Stimulated activated memory B cell treated with anti-CD40 and anti-IgM and Interleukin-4, amounts not matched to agents 10 μg/mL and 1 μg/mL and 100 μg/mL, for 72 hours (primary cell): ENCODE results near the gene CYB561A3.

Experiments
- ATAC-seq: fragments of 150-1000 bp; cut with Tn5 transposase; 2 replicates; pipeline ENCODE4 v1.10.0; 2021
- H3K27ac Mint-ChIP-seq: one replicate; pipeline ENCODE4 v1.8.0; 2022; ENCODE audit warnings: mild to moderate bottlenecking, mixed read lengths
- H3K27me3 Mint-ChIP-seq: one replicate; pipeline ENCODE4 v1.8.0; 2022; ENCODE audit warnings: mixed read lengths
- H3K36me3 Mint-ChIP-seq: one replicate; pipeline ENCODE4 v1.8.0; 2022; ENCODE audit warnings: mixed read lengths
- H3K4me1 Mint-ChIP-seq: one replicate; pipeline ENCODE4 v1.8.0; 2022; ENCODE audit warnings: mixed read lengths
- H3K4me3 Mint-ChIP-seq: one replicate; pipeline ENCODE4 v1.8.0; 2022; ENCODE audit warnings: mild to moderate bottlenecking, moderate library complexity, mixed read lengths
- H3K9me3 Mint-ChIP-seq: one replicate; pipeline ENCODE4 v1.8.0; 2022; ENCODE audit warnings: mixed read lengths

CYB561A3 gene

DNA sequence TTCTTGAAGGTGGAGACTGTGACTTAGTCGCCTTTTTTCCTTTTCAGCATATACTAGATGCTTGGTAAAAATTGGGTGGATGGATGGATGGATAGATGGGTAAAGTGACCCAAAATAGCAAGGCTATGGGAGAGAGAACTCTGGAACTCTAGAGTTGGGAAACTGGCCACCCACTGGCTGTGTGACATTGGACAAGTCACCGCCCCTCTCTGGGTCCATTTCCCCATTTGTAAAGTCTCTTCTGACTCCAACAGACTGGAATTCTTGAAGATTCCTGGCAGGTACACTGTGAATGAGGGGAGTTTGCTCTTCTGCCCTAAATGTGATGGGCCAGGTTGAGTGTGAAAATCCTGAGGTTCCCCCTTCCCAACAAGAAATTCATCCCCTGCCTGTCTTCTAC lies 20.7 kb downstream of the CYB561A3 start:
- Mint-ChIP-seq H3K9me3 (no peaks in the 10 kb centered on the region), H3K4me3 (no peak overlapping the region), H3K4me1 (peaks cover 37% of the 10 kb centered on the region), H3K27ac (peak overlapping the region; percentile 75), H3K27me3 (no peaks in the 10 kb centered on the region), H3K36me3 (peaks cover 39% of the 10 kb centered on the region)
- no peak for ATAC-seq

DNA sequence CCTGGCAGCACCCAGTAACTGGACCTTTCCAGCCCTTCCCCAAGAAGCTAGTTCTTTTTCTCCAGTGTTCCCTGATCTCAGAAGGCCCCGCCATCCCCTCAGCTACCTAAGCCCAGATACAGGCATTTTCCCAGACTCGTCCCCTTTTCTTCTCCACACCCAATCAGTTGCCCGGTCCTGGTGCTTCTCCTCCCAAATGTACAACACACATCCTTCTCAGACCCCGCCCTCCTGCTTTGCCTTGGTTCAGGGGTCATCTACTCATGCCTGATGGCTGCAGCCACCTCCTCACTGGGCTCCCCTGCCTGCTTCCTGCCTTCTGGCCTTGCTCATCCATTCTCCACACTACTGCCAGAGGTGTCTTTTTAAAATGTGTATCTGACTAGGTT lies 22.2 kb downstream of the CYB561A3 start:
- H3K4me1 Mint-ChIP-seq: peaks cover 37% of the 10 kb centered on the region
- H3K27ac Mint-ChIP-seq: no peak overlapping the region
- H3K4me3 Mint-ChIP-seq: no peak overlapping the region
- no peaks in the 10 kb centered on the region for H3K27me3 Mint-ChIP-seq
- H3K36me3 Mint-ChIP-seq: peaks cover 34% of the 10 kb centered on the region
- H3K9me3 Mint-ChIP-seq: no peaks in the 10 kb centered on the region
- no peak for ATAC-seq

DNA sequence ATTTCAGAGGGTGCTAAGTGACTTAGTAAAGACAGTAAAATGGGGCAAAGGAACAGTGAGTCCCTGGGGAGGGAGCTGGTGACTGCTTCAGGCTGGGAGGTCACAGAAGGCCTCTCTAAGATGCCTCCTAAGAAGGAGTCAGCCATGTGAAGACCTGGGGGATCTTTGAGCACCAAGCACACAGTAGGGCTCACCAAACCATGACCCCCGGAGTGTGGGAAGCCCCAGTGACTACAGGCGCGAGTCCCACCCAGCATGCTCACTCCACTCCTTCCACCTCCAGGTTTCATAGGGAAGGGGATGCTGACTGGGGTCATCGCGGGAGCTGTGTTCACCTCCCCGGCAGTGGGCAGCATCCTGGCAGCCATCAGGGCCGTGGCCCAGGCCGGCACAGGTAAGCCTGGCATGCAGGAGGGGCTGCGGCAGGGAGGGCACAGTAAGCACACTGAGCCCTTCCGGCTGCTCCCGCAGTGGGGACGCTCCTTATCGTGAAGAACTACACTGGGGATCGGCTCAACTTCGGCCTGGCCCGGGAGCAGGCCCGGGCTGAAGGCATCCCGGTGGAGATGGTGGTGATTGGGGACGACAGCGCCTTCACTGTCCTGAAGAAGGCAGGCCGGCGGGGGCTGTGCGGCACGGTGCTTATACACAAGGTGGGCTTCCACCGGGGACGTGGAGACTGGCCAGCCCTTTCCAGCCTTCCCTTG lies 22.7 kb downstream of the CYB561A3 start:
- peaks cover 41% of the 10 kb centered on the region for H3K4me1 Mint-ChIP-seq
- H3K27me3 Mint-ChIP-seq: no peaks in the 10 kb centered on the region
- H3K27ac Mint-ChIP-seq: no peak overlapping the region
- H3K4me3 Mint-ChIP-seq: no peak overlapping the region
- ATAC-seq: no peak
- H3K9me3 Mint-ChIP-seq: no peaks in the 10 kb centered on the region
- H3K36me3 Mint-ChIP-seq: peaks cover 34% of the 10 kb centered on the region

DNA sequence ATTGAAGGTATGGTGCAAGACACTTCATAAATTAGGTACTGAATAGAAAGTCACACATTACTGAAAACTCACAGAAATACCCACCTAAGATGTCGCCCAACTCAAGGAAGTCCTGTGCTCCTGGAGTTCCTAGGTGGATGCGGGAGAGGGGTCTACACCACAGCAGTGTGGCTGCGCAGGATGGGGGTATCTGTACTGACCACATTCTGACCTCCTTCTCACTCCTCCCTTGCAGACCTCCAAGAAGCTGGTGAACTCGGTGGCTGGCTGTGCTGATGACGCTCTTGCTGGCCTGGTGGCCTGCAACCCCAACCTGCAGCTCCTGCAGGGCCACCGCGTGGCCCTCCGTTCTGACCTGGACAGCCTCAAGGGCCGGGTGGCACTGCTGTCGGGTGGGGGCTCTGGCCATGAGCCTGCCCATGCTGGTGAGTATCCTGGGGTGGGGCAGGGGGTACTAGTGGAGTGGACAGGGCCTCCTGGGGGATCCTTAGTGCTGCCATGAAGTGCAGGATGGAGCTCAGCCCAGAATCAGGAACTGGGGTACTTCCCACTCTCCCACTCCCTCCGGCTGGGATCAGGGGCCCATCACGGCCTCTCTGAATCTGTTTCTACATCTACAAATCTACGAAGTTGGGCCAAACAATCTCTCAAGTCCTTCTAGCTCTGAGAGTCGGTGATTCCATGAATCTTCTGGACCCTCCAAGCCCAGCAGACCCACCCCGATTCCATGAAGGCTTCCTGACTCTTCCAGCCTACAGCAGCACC lies 23.8 kb downstream of the CYB561A3 start:
- no peak overlapping the region for H3K4me3 Mint-ChIP-seq
- peaks cover 34% of the 10 kb centered on the region for H3K36me3 Mint-ChIP-seq
- H3K27me3 Mint-ChIP-seq: no peaks in the 10 kb centered on the region
- peaks cover 51% of the 10 kb centered on the region for H3K4me1 Mint-ChIP-seq
- no peak for ATAC-seq
- H3K9me3 Mint-ChIP-seq: no peaks in the 10 kb centered on the region
- H3K27ac Mint-ChIP-seq: no peak overlapping the region

DNA sequence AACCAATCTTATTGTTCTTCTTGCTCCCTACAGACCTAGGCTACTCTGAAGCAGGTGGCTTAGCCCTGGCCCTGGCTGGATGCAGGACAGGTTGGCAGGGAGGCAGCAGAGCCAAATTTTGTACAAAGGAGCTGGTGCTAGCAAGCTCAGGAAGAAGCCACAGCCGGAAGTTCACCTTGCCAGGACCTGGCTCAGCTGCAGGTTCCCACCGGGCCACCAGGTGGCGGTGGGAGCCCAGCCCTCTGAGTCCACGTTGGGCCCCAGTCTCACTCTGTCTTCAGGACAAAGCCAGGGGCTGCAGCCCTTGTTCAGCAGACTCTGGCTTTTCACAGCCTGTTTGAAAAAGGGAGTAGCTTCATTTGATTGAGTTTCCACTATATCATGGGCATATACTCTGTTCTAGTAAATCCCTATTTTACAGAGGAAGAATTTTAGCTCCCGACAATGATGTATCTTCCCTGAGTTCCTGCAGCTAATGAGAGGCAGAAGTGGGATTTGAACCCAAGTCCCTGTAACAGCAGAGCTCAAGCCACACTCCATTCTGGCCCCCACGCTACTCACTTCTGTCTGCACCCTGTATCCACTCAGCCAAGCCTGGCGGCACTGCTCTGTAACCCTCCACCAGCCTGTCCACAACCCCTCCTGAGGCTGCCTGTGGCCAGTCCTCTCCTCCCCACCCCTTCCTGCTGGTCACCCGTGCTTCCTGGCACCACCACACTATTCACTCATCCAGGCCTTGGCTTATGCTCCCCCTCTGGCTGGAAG lies 25.3 kb downstream of the CYB561A3 start:
- Mint-ChIP-seq H3K4me1 (peaks cover 57% of the 10 kb centered on the region), H3K4me3 (no peak overlapping the region), H3K27ac (peak overlapping the region; percentile 95), H3K27me3 (no peaks in the 10 kb centered on the region), H3K9me3 (no peaks in the 10 kb centered on the region), H3K36me3 (peaks cover 31% of the 10 kb centered on the region)
- peak; percentile 82 for ATAC-seq

DNA sequence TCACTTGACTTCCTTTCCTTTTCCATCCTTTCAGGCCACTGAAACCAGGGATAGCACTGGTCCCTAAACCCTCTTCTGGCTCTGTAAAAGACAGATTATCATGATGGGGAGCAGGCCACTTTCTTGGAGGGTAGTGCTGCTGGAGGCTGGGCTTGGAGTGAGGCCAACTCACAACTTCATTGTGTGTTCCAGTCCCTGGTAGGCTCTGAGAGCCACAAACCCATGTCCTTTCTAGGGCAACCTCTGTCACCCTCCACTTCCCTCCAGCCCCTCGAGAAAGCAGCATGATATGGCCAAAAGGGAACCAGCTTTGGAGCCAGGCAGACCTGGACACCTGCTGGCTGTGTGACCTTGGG lies 26.3 kb downstream of the CYB561A3 start:
- H3K9me3 Mint-ChIP-seq: no peaks in the 10 kb centered on the region
- peak overlapping the region; percentile 95 for H3K27ac Mint-ChIP-seq
- H3K36me3 Mint-ChIP-seq: peaks cover 24% of the 10 kb centered on the region
- no peak for ATAC-seq
- no peaks in the 10 kb centered on the region for H3K27me3 Mint-ChIP-seq
- H3K4me1 Mint-ChIP-seq: peaks cover 62% of the 10 kb centered on the region
- H3K4me3 Mint-ChIP-seq: no peak overlapping the region

DNA sequence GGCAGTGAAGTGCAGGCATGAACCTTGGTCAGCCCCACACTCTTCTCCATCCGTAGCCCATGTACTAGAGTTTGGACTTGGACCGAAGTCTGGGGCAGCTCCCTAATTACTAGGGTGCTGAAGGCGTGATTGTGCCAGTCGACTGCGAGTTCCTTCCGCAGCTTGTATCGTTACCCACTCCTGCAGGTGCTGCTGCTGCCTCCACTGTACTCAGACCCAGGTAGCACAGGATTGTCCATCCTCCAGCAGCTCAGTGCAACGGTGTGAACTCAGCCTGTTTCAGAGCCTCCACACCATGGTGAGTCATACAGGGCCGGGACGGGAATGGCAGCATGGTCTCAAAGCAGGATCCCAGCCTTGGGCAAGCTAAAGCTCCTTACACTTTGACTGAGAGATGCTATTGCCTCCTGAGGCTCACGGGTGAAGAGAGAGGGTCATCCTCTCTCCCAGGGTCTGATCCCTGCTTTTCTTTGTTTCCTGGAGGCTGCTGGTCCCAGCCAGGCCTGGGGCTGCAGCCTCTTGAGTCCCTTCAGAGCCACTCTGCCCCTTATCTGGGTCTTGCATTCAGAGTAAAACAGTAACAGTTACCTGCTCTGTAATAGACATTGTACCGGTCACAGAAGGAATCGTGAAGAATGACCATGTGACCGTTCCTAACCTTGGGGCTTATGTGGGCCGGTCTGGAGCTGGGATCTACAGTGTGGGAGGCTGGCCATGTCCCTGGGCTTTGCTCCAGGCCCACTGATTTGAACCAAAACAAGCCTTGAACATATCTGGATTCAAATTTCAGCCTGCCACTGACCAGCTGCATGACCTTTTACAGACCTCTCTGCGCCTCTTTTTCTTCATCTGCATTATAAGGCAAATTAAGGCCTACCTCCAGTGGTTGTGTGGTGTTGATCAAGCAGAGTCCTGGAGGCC lies 27.0 kb downstream of the CYB561A3 start:
- Mint-ChIP-seq H3K36me3 (peaks cover 28% of the 10 kb centered on the region), H3K27ac (peak overlapping the region; percentile 95), H3K27me3 (no peaks in the 10 kb centered on the region), H3K4me3 (peak overlapping the region; percentile 94), H3K9me3 (no peaks in the 10 kb centered on the region), H3K4me1 (peaks cover 69% of the 10 kb centered on the region)
- ATAC-seq: no peak

DNA sequence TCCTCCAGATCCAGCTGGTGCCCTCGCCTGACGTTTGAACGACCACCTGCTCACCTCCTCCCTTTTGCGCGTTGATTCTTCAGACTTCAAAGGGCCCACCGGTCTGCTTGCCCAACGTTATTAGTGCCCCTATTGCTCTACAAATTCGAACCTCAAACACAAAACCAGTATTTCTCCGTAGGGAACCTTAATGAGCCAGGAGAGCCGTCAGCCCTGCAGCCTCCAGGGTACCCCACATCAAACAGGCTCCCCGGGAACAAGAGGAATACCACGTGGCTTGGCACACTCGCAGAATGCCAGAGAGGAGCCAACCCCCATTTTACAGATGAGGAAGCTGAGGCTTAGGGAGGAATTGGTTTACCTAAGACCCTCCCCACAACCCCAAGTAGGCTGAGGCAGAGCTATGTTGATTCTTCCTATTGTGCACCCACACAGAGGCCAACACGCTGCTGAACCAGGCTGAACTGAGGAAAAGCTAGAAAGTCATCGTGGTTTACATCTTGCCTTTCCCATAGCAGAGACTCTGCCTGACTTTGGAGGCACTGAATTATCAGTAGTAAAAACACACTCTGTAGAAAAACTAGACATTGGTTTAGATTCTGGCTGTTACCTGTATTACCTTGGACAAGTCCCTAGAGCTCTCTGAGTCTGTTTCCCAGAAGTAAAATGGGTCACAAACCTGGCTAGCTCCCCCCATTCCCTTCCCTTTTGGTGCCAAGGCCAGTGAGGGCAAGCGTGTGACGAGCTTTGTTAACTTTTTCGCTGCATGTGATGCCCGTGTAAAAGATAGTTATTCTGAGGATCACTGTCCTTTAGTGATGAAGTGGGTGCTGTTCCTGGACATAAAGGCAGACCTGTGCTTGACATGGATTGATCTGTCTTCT lies 27.9 kb downstream of the CYB561A3 start:
- no peaks in the 10 kb centered on the region for H3K27me3 Mint-ChIP-seq
- peak; percentile 9 for ATAC-seq
- H3K27ac Mint-ChIP-seq: peak overlapping the region; percentile 95
- H3K4me3 Mint-ChIP-seq: peak overlapping the region; percentile 94
- H3K9me3 Mint-ChIP-seq: no peaks in the 10 kb centered on the region
- H3K4me1 Mint-ChIP-seq: peaks cover 77% of the 10 kb centered on the region
- H3K36me3 Mint-ChIP-seq: peaks cover 32% of the 10 kb centered on the region

DNA sequence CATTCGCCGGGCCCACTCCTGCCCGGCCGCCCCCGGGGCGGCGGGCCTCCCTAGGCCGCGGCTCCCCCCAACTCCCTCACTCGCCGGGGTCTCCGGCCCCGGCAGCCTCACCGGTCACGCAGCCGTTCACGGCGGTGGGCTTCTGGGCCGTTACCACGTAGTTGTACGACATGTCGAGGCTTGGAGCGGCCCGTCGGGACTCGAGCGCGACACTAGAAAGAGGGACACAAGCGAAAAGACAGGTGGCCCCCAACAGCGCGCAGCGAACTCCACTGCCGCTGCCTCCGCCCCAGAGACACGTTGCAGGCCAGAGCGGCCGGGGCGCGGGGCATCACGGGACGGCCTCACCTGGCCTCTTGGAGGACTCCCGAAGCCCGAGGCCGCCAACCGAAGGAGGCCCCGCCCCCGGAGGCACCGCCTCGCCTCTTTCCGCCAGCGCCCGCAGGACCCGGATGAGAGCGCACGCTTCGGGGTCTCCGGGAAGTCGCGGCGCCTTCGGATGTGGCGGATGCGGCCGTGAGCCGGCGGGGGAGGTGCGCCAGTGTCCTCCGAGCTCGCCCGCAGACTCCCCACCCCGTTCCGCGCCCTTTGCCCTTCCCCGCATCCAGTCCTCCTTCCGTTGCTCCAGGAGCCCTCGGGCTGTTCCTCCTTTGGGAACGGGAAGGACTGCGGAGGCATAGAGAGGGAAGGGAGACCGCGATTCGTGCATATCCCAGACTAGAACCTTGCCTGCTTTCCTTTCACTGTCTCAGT lies 28.7 kb downstream of the CYB561A3 start, which contains the start of the genes DDB1 and TKFC:
Gene DDB1, minus strand, starts transcription at position 309 of the 753 bp plus-strand sequence. Its CDS starts 137 bp downstream, at position 172.
Gene TKFC, plus strand, starts transcription at position 432 of the 753 bp plus-strand sequence. CDS start 1,501 bp downstream, outside the sequence.
- Mint-ChIP-seq H3K4me3 (peak within 1 kb of the TSS; percentile 94), H3K9me3 (no peaks in the 10 kb centered on the region), H3K4me1 (peaks cover 70% of the 10 kb centered on the region), H3K36me3 (peaks cover 24% of the 10 kb centered on the region), H3K27ac (peak within 1 kb of the TSS; percentile 95), H3K27me3 (no peaks in the 10 kb centered on the region)
- peak; percentile 96 for ATAC-seq

DNA sequence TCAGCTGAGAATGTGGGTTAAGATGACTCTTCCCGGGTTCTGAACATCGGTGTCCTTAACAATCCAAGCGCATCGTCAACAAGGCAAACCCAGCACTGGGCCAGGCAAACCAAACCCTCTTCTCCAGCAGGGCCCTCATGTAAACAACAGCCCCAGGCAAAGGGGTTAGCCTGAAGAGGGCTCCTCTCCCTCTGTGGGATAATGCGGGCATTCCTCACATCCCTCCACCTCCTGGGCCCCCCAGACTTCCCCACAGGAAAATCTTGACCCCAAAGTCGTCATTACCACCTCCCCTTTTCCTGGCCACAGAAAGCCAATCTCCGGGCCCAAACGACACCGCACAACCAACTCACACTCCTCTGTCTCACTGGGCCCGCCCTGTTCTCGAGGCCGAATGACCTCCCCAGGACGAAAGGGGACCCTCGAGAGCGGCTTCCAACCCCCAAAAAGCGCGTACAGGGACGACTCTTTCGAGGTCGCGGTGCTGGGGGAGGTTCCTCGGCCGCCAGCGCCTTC lies 29.3 kb downstream of the CYB561A3 start:
- Mint-ChIP-seq H3K27me3 (no peaks in the 10 kb centered on the region), H3K4me1 (peaks cover 70% of the 10 kb centered on the region), H3K9me3 (no peaks in the 10 kb centered on the region), H3K4me3 (peak overlapping the region; percentile 94), H3K27ac (peak overlapping the region; percentile 95), H3K36me3 (peaks cover 29% of the 10 kb centered on the region)
- ATAC-seq: no peak

DNA sequence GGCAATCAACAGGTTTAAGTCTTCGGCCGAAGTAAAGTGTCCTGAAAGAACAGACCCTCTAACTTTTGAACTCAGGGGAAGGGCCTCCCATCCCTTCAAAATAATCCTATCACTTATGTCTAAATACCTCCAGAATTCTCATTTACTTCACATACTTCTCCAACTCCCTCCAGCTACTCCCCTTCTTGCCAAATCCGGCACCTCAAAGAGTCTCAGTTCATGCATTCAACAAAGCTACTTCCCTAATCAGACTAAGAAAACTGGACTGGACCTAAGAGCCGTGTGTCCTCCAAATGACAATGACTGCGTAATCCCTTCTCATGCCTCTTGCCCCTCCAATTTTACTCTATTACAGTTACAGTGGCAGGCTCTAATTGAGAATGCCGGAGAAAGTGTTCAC lies 30.0 kb downstream of the CYB561A3 start:
- Mint-ChIP-seq H3K36me3 (peaks cover 30% of the 10 kb centered on the region), H3K27ac (peak overlapping the region; percentile 95), H3K9me3 (no peaks in the 10 kb centered on the region), H3K4me1 (peaks cover 63% of the 10 kb centered on the region), H3K4me3 (peak overlapping the region; percentile 94), H3K27me3 (no peaks in the 10 kb centered on the region)
- ATAC-seq: no peak

DNA sequence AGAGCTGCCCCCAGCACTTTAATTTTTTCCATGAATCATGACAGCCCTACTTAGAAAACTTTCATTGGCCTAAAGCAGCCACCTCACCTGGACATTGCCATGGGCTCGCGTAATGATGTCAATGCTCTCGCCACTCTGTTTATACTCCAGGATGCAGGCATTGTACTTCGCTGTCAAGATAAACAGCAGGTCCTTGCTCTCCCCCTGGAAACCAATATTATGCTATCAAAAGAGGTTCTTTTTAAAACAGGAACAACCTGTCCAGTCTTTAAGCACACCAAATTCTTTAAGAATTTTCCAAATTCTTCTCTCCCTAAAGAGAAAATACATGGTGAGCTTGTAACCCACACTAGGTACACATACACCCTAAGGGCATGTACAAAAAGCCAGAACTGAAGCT lies 31.8 kb downstream of the CYB561A3 start:
- H3K27me3 Mint-ChIP-seq: no peaks in the 10 kb centered on the region
- H3K4me1 Mint-ChIP-seq: peaks cover 61% of the 10 kb centered on the region
- no peak overlapping the region for H3K27ac Mint-ChIP-seq

DNA sequence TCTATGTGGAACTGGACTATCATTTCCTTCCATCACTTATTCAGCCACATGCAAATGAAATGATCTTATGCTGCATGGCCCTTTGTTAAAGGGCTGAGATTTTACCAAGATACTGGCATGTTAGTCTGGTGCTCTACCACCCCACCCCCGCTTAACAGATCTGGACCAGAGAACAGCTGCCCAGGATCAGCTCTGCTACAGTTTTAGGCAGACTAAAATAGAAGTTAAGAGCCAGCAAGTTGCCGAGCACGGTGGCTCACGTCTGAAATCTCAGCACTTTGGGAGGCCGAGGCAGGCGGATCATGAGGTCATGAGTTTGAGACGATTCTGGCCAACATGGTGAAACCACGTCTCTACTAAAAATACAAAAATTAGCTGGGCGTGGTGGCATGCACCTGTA lies 33.3 kb downstream of the CYB561A3 start:
- no peak overlapping the region for H3K27ac Mint-ChIP-seq
- H3K4me3 Mint-ChIP-seq: no peak overlapping the region
- no peaks in the 10 kb centered on the region for H3K27me3 Mint-ChIP-seq
- no peaks in the 10 kb centered on the region for H3K9me3 Mint-ChIP-seq
- H3K36me3 Mint-ChIP-seq: peaks cover 56% of the 10 kb centered on the region
- peaks cover 52% of the 10 kb centered on the region for H3K4me1 Mint-ChIP-seq
- no peak for ATAC-seq

More for the DNA sequence above, 31.8 kb downstream of the CYB561A3 start:
- no peak overlapping the region for H3K4me3 Mint-ChIP-seq
- H3K36me3 Mint-ChIP-seq: peaks cover 47% of the 10 kb centered on the region
- no peak for ATAC-seq
- H3K9me3 Mint-ChIP-seq: no peaks in the 10 kb centered on the region
